ENCODE measurements around the gene PLEKHN1.

The PLEKHN1 gene

DNA sequence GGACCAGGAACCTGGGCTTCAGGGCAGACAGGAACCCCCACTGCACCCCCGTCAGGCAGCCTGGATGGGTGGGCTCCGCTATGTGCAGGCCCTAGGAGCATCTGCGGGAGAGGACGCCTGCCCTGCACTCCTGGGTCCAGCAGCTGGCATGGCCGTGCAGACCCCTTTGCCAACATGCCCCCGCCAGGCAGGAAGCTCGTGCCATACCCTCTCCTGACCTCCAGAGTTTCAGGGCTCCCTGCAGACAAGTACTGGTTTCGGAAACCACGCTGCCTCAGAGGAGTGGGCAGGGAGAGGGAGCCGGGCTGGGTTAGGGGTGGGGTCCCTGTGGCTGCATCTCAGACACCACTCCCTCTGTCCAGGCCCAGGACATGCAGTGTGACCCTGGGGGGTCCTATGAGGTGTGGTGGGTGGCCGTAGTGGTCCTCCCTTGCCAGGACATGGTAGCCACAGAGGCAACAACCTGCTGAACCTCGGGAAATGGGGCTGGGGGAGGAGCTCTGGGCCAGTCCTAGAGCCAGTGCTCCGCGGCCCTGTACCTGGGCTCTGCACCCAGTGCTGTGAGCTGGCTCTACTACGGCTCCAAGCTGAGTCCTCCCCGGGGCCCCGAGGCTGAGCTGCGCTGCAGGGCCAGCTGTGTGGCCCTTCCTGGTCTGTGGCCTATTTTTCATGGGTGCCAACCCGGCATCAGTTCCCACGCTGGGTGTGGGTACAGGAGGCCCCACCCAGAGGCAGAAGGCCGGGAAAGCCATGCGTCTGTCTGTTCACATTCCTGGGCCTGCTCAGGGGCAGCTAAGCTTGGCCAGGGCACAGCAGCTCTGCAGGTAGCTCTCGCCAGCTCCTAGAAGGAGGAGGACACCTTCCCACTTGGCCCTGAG lies 1.4 kb downstream of the PLEKHN1 start:
- Histone ChIP-seq H3K4me3 (ENCODE audit: low read length) (no peak overlapping the region), H3K9ac (ENCODE audit: low read length) (no peak overlapping the region), H3K4me1 (ENCODE audit: control insufficient read depth, low read depth, low read length) (no peaks in the 10 kb centered on the region), H3K27ac (ENCODE audit: low read length) (no peak overlapping the region), H3K9me3 (ENCODE audit: control insufficient read depth, low read depth, low read length) (no peaks in the 10 kb centered on the region), H3K36me3 (ENCODE audit: control insufficient read depth, low read depth, low read length) (no peaks in the 10 kb centered on the region), H3K27me3 (ENCODE audit: control insufficient read depth, insufficient read depth, low read length) (peaks cover 73% of the 10 kb centered on the region)

DNA sequence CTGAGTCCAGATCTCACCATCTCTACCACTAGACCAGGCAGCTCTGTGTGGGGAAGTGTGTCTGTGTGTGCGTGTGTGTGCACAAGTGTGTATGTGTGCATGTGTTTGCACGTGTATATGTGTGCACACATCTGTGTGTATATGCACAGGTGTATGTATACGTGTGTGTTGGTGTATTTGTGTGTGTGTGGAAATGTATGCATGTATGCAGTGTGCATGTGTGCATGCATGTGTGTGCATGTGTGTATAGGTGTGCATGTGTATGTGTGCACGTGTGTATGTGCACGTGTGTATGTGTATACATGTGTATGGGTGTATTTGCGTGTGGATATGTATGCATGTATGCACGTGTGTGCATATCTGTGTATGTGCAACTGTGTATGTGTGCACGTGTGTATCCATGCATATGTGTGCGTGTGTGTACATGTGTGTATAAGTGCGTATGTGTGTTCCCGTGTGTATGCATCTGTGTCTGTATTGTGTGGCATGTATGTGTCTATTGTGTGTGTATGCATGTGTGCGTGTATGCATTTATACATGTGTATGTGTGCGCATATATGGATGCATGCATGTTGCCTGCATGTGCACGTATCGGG lies 3.1 kb downstream of the PLEKHN1 start:
- no peak overlapping the region for H3K27ac ChIP-seq (ENCODE audit: low read length)
- H3K4me1 ChIP-seq (ENCODE audit: control insufficient read depth, low read depth, low read length), result no peaks in the 10 kb centered on the region
- H3K36me3 ChIP-seq (ENCODE audit: control insufficient read depth, low read depth, low read length), result no peaks in the 10 kb centered on the region
- no peak overlapping the region for H3K9ac ChIP-seq (ENCODE audit: low read length)
- no peaks in the 10 kb centered on the region for H3K9me3 ChIP-seq (ENCODE audit: control insufficient read depth, low read depth, low read length)
- no peak overlapping the region for H3K4me3 ChIP-seq (ENCODE audit: low read length)
- peaks cover 88% of the 10 kb centered on the region for H3K27me3 ChIP-seq (ENCODE audit: control insufficient read depth, insufficient read depth, low read length)

DNA sequence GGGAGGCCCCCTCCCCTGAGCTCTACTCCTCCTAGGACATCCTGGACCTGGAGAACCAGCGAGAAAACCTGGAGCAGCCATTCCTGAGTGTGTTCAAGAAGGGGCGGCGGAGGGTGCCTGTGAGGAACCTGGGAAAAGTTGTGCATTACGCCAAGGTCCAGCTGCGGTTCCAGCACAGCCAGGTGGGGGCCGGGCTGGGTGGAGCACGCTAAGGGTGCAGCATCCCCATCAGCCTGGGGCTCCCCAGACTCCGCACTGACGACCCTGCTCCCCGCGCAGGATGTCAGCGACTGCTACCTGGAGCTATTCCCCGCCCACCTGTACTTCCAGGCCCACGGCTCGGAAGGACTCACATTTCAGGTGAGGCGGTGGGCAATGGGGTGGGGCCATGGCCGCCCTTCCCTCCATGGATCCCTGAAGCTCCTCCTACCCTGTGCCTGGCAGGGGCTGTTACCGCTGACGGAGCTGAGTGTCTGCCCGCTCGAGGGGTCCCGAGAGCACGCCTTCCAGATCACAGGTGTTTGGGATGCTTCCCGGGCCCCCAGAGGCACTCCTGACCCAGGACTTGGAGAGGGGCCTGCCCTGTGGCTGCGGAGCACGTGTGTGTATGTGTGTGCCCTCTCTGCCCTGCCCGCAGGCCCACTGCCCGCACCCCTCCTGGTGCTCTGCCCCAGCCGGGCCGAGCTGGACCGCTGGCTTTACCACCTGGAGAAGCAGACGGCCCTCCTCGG lies 4.1 kb downstream of the PLEKHN1 start:
- Histone ChIP-seq H3K9ac (ENCODE audit: low read length) (no peak overlapping the region), H3K4me3 (ENCODE audit: low read length) (no peak overlapping the region), H3K27ac (ENCODE audit: low read length) (no peak overlapping the region), H3K9me3 (ENCODE audit: control insufficient read depth, low read depth, low read length) (no peaks in the 10 kb centered on the region), H3K4me1 (ENCODE audit: control insufficient read depth, low read depth, low read length) (no peaks in the 10 kb centered on the region), H3K27me3 (ENCODE audit: control insufficient read depth, insufficient read depth, low read length) (peaks cover 96% of the 10 kb centered on the region), H3K36me3 (ENCODE audit: control insufficient read depth, low read depth, low read length) (no peaks in the 10 kb centered on the region)

DNA sequence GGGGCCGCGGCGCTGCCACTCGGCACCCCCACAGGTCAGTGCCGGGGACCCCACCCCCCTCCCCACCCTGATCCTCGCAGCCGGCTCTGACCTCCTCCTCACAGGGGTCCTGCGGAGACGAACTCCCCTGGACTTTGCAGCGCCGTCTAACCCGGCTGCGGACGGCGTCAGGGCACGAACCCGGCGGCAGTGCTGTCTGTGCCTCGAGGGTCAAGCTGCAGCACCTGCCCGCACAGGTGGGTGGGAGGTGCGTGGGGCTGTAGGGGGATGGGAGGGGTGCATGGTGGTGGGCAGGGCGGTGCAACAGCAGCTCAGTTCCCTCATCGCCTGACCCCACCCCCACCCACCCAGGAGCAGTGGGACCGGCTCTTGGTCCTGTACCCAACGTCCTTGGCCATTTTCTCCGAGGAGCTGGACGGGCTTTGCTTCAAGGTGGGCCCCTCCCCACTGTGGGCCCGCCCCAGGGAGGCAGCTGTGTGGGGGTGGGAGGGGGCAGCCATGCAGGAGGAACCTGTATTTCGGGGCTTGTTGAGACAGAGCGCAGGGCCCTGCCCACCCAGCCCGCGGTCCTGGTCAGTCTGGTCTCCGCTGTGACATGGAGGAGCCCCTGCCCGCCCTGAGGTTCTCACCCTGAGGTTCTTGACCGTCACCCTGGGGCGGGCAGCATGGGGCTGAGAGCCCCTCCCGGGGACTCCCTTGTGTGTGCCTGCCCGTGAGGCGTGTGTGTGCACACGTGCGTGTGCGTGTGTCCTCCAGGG lies 4.9 kb downstream of the PLEKHN1 start:
- no peaks in the 10 kb centered on the region for H3K4me1 ChIP-seq (ENCODE audit: control insufficient read depth, low read depth, low read length)
- H3K4me3 ChIP-seq (ENCODE audit: low read length), result no peak overlapping the region
- H3K27me3 ChIP-seq (ENCODE audit: control insufficient read depth, insufficient read depth, low read length), result peaks cover 94% of the 10 kb centered on the region
- no peaks in the 10 kb centered on the region for H3K36me3 ChIP-seq (ENCODE audit: control insufficient read depth, low read depth, low read length)
- H3K27ac ChIP-seq (ENCODE audit: low read length), result no peak overlapping the region
- no peak overlapping the region for H3K9ac ChIP-seq (ENCODE audit: low read length)
- no peaks in the 10 kb centered on the region for H3K9me3 ChIP-seq (ENCODE audit: control insufficient read depth, low read depth, low read length)

- H3K27me3 ChIP-seq (ENCODE audit: control insufficient read depth, insufficient read depth, low read length), result peaks cover 86% of the 10 kb centered on the region
- no peaks in the 10 kb centered on the region for H3K9me3 ChIP-seq (ENCODE audit: control insufficient read depth, low read depth, low read length)
- no peak overlapping the region for H3K27ac ChIP-seq (ENCODE audit: low read length)
- no peaks in the 10 kb centered on the region for H3K36me3 ChIP-seq (ENCODE audit: control insufficient read depth, low read depth, low read length)
- no peaks in the 10 kb centered on the region for H3K4me1 ChIP-seq (ENCODE audit: control insufficient read depth, low read depth, low read length)
- no peak overlapping the region for H3K4me3 ChIP-seq (ENCODE audit: low read length)
- H3K9ac ChIP-seq (ENCODE audit: low read length), result no peak overlapping the region
Measured at GRCh38 chr1:971751-972506, 5.6 kb downstream of the PLEKHN1 start.

- H3K4me3 ChIP-seq (ENCODE audit: low read length), result no peak overlapping the region
- H3K36me3 ChIP-seq (ENCODE audit: control insufficient read depth, low read depth, low read length), result no peaks in the 10 kb centered on the region
- no peak overlapping the region for H3K27ac ChIP-seq (ENCODE audit: low read length)
- peaks cover 77% of the 10 kb centered on the region for H3K27me3 ChIP-seq (ENCODE audit: control insufficient read depth, insufficient read depth, low read length)
- no peaks in the 10 kb centered on the region for H3K4me1 ChIP-seq (ENCODE audit: control insufficient read depth, low read depth, low read length)
- H3K9ac ChIP-seq (ENCODE audit: low read length), result no peak overlapping the region
- no peaks in the 10 kb centered on the region for H3K9me3 ChIP-seq (ENCODE audit: control insufficient read depth, low read depth, low read length)
Measured at GRCh38 chr1:972726-973458, 6.6 kb downstream of the PLEKHN1 start.

GRCh38 chr1:973459-974292 lies 7.4 kb downstream of the PLEKHN1 start:
- Histone ChIP-seq H3K9me3 (ENCODE audit: control insufficient read depth, low read depth, low read length) (no peaks in the 10 kb centered on the region), H3K9ac (ENCODE audit: low read length) (no peak overlapping the region), H3K27ac (ENCODE audit: low read length) (no peak overlapping the region), H3K4me3 (ENCODE audit: low read length) (no peak overlapping the region), H3K4me1 (ENCODE audit: control insufficient read depth, low read depth, low read length) (no peaks in the 10 kb centered on the region), H3K27me3 (ENCODE audit: control insufficient read depth, insufficient read depth, low read length) (peaks cover 69% of the 10 kb centered on the region), H3K36me3 (ENCODE audit: control insufficient read depth, low read depth, low read length) (no peaks in the 10 kb centered on the region)

DNA sequence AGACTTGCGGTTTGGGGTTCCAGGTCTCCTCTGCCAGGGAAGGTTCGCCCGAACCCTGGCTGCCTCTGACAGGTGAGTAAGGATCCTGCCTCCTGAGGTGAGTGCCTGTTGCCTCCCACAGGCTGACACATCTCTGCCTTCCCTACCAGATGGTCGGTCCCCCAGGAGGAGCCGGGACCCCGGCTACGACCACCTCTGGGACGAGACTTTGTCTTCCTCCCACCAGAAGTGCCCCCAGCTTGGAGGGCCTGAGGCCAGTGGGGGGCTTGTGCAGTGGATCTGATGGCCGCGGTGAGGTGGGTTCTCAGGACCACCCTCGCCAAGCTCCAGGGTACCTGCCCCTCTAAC lies 8.0 kb downstream of the PLEKHN1 start:
- Histone ChIP-seq H3K27me3 (ENCODE audit: control insufficient read depth, insufficient read depth, low read length) (peaks cover 63% of the 10 kb centered on the region), H3K4me1 (ENCODE audit: control insufficient read depth, low read depth, low read length) (no peaks in the 10 kb centered on the region), H3K27ac (ENCODE audit: low read length) (no peak overlapping the region), H3K9me3 (ENCODE audit: control insufficient read depth, low read depth, low read length) (no peaks in the 10 kb centered on the region), H3K9ac (ENCODE audit: low read length) (no peak overlapping the region), H3K4me3 (ENCODE audit: low read length) (no peak overlapping the region), H3K36me3 (ENCODE audit: control insufficient read depth, low read depth, low read length) (no peaks in the 10 kb centered on the region)

DNA sequence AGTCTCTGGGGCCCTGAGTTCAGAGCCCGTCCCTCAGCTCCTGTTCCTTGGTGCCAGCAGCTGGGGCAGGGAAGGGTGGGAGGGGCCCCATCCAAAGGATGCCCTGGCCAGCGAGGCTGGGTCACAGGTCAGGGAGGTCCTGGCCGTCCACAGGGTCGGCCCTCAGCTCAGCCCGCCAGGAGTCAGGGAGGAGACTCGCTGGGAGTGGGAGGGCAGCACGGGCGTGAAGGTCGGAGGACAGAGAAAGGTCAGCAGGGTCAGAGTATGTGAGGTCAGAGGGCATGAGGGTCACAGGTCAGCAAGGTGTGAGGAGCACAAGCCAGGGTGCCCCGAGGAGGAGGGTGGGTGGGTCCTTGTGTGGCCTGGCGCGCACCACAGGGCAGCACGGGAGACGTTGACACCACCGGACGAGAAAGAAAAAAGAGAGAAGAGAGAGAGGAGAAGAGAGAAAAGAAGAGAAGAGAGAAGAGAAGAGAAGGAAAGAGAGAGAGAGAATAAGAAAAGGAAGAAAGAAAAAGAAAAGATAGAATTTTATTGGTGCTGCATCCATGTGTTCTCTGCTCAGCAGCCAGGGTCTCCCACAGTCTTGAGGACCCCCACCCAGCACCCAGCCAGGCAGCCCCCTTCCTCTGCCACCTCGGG lies 8.5 kb downstream of the PLEKHN1 start:
- no peak overlapping the region for H3K4me3 ChIP-seq (ENCODE audit: low read length)
- no peaks in the 10 kb centered on the region for H3K4me1 ChIP-seq (ENCODE audit: control insufficient read depth, low read depth, low read length)
- H3K9me3 ChIP-seq (ENCODE audit: control insufficient read depth, low read depth, low read length), result no peaks in the 10 kb centered on the region
- H3K27ac ChIP-seq (ENCODE audit: low read length), result no peak overlapping the region
- H3K36me3 ChIP-seq (ENCODE audit: control insufficient read depth, low read depth, low read length), result no peaks in the 10 kb centered on the region
- peaks cover 60% of the 10 kb centered on the region for H3K27me3 ChIP-seq (ENCODE audit: control insufficient read depth, insufficient read depth, low read length)
- no peak overlapping the region for H3K9ac ChIP-seq (ENCODE audit: low read length)
